ENCODE results near the gene CTPS2. TPM values are rescaled to one million over a fixed set of nuclear protein-coding genes. Genes with fewer than 3 reads are reported as not detected.

The CTPS2 gene
- polyA plus RNA-seq, 3 donors = 1.4 to 3.4 (median 2.8) TPM

- intact Hi-C loops (cut with micrococcal nuclease) = no loop called here
- H3K4me2 ChIP-seq (replicated peaks; ENCODE audit: extremely low read depth, low read length, poor library complexity, severe bottlenecking) = no peak overlapping the region
- Mint-ChIP-seq H3K27me3 (ENCODE audit: low read depth in 3 of 3) (peaks cover 0 to 25% (median 0%) of the 10 kb centered on the region in 3 donors), H3K36me3 (peaks cover 9 to 12% of the 10 kb centered on the region in 2 donors), H3K4me1 (no peaks in the 10 kb centered on the region), H3K9me3 (peaks cover 0 to 3% (median 0%) of the 10 kb centered on the region in 7 donors), H3K4me3 (no peak overlapping the region), H3K27ac (no peak overlapping the region)
- TF ChIP-seq, protein P1, sequence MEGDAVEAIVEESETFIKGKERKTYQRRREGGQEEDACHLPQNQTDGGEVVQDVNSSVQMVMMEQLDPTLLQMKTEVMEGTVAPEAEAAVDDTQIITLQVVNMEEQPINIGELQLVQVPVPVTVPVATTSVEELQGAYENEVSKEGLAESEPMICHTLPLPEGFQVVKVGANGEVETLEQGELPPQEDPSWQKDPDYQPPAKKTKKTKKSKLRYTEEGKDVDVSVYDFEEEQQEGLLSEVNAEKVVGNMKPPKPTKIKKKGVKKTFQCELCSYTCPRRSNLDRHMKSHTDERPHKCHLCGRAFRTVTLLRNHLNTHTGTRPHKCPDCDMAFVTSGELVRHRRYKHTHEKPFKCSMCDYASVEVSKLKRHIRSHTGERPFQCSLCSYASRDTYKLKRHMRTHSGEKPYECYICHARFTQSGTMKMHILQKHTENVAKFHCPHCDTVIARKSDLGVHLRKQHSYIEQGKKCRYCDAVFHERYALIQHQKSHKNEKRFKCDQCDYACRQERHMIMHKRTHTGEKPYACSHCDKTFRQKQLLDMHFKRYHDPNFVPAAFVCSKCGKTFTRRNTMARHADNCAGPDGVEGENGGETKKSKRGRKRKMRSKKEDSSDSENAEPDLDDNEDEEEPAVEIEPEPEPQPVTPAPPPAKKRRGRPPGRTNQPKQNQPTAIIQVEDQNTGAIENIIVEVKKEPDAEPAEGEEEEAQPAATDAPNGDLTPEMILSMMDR (IDR thresholded peaks at IDR 0.05) = no peak
- DNase-seq = no peak
- H3K4me3 ChIP-seq (replicated peaks in 1 of 3; ENCODE audit: low read depth in 2 of 3, low read length in 3 of 3) = no peak overlapping the region
- no peak overlapping the region for H3K27ac ChIP-seq (ENCODE audit: low read depth in 1 of 2, low read length in 2 of 2)
- no peaks in the 10 kb centered on the region for H3K4me1 ChIP-seq (ENCODE audit: control insufficient read depth in 1 of 2, insufficient read depth in 2 of 2, low read length in 2 of 2)
- no peaks in the 10 kb centered on the region for H3K79me2 ChIP-seq (ENCODE audit: insufficient read depth, low read length)
- H3K9ac ChIP-seq (ENCODE audit: insufficient read depth, low read length, poor library complexity, severe bottlenecking) = no peak overlapping the region
- H3K36me3 ChIP-seq (replicated peaks in 1 of 2; ENCODE audit: control insufficient read depth in 1 of 2, insufficient read depth in 2 of 2, low read length in 2 of 2) = peaks cover 0 to 8% of the 10 kb centered on the region in 2 donors
- peaks cover 0 to 5% of the 10 kb centered on the region in 2 donors for H3K27me3 ChIP-seq (ENCODE audit: control insufficient read depth in 2 of 2, insufficient read depth in 2 of 2, low read length in 2 of 2)
- no peak overlapping the region for H2AFZ ChIP-seq (ENCODE audit: insufficient read depth, low read depth, low read length, poor library complexity, severe bottlenecking)
- H4K20me1 ChIP-seq (ENCODE audit: insufficient read depth, low read length) = no peaks in the 10 kb centered on the region
- H3K9me3 ChIP-seq (replicated peaks in 1 of 2; ENCODE audit: control insufficient read depth in 1 of 2, insufficient read depth in 1 of 2, low read length in 2 of 2) = no peaks in the 10 kb centered on the region
Measured at GRCh38 chrX:16671005-16671404, 41.5 kb downstream of the CTPS2 start.

- no peaks in the 10 kb centered on the region for H4K20me1 ChIP-seq (ENCODE audit: insufficient read depth, low read length)
- Mint-ChIP-seq H3K4me3 (no peak overlapping the region), H3K9me3 (peaks cover 0 to 3% (median 0%) of the 10 kb centered on the region in 7 donors), H3K27me3 (ENCODE audit: low read depth in 3 of 3) (peaks cover 0 to 21% (median 0%) of the 10 kb centered on the region in 3 donors), H3K4me1 (no peaks in the 10 kb centered on the region), H3K27ac (no peak overlapping the region), H3K36me3 (peaks cover 13 to 23% of the 10 kb centered on the region in 2 donors)
- H2AFZ ChIP-seq (ENCODE audit: insufficient read depth, low read depth, low read length, poor library complexity, severe bottlenecking) = no peak overlapping the region
- DNase-seq = no peak
- no peaks in the 10 kb centered on the region for H3K79me2 ChIP-seq (ENCODE audit: insufficient read depth, low read length)
- no peaks in the 10 kb centered on the region for H3K4me1 ChIP-seq (ENCODE audit: control insufficient read depth in 1 of 2, insufficient read depth in 2 of 2, low read length in 2 of 2)
- no peaks in the 10 kb centered on the region for H3K9me3 ChIP-seq (replicated peaks in 1 of 2; ENCODE audit: control insufficient read depth in 1 of 2, insufficient read depth in 1 of 2, low read length in 2 of 2)
- no peak overlapping the region for H3K4me2 ChIP-seq (replicated peaks; ENCODE audit: extremely low read depth, low read length, poor library complexity, severe bottlenecking)
- H3K36me3 ChIP-seq (replicated peaks in 1 of 2; ENCODE audit: control insufficient read depth in 1 of 2, insufficient read depth in 2 of 2, low read length in 2 of 2) = peaks cover 0 to 3% of the 10 kb centered on the region in 2 donors
- no peak overlapping the region for H3K27ac ChIP-seq (ENCODE audit: low read depth in 1 of 2, low read length in 2 of 2)
- H3K4me3 ChIP-seq (replicated peaks in 1 of 3; ENCODE audit: low read depth in 2 of 3, low read length in 3 of 3) = no peak overlapping the region
- intact Hi-C loops (cut with micrococcal nuclease) = no loop called here
- no peak overlapping the region for H3K9ac ChIP-seq (ENCODE audit: insufficient read depth, low read length, poor library complexity, severe bottlenecking)
- no CpG with 5 or more reads among the region's 4 CpGs for WGBS (ENCODE audit: insufficient coverage)
- H3K27me3 ChIP-seq (ENCODE audit: control insufficient read depth in 2 of 2, insufficient read depth in 2 of 2, low read length in 2 of 2) = peaks cover 0 to 2% of the 10 kb centered on the region in 2 donors
- TF ChIP-seq, protein P1 (IDR thresholded peaks at IDR 0.05) = no peak
Measured at GRCh38 chrX:16666541-16666940, 45.9 kb downstream of the CTPS2 start.

All from CD14-positive monocyte (primary cell).